Smooth muscle cell (in vitro differentiated cells): ENCODE results near the gene GRAMD2A. TPM values are rescaled to one million over a fixed set of nuclear protein-coding genes. Genes with fewer than 3 reads are reported as not detected.

Source experiments
- DNase-seq: peaks from one replicate; lab custom pipeline; 2025; ENCODE audit not compliant: unreplicated experiment; lab: John Stamatoyannopoulos, UW
- H2AFZ ChIP-seq: fragments of 200-600 bp; sonication (generic); 2 replicates; pipeline ENCODE4 v1.6.0; 2016; ENCODE audit warnings: antibody characterized with exemption, low read depth, mild to moderate bottlenecking
- H3F3A ChIP-seq: fragments of 200-600 bp; sonication (generic); 2 replicates; pipeline ENCODE4 v1.6.0; 2017; ENCODE audit warnings: antibody characterized with exemption, low read depth
- H3K27ac ChIP-seq: fragments of 200-600 bp; sonication (generic); 2 replicates; pipeline ENCODE4 v1.5.1; 2016; ENCODE audit warnings: low read depth, mild to moderate bottlenecking
- H3K27me3 ChIP-seq: fragments of 200-600 bp; sonication (generic); 2 replicates; pipeline ENCODE4 v1.6.1; 2016; ENCODE audit warnings: low read depth, mild to moderate bottlenecking
- H3K36me3 ChIP-seq: fragments of 200-600 bp; sonication (generic); 2 replicates; pipeline ENCODE4 v1.5.1; 2016; ENCODE audit warnings: low read depth
- H3K4me1 ChIP-seq: fragments of 200-600 bp; sonication (generic); 2 replicates; pipeline ENCODE4 v1.5.1; 2016; ENCODE audit warnings: low read depth
- H3K4me2 ChIP-seq: fragments of 200-600 bp; sonication (generic); 2 replicates; pipeline ENCODE4 v1.6.0; 2016; ENCODE audit warnings: mild to moderate bottlenecking
- H3K4me3 ChIP-seq: fragments of 200-600 bp; sonication (generic); 2 replicates; pipeline ENCODE4 v1.5.1; 2016; ENCODE audit warnings: mild to moderate bottlenecking
- H3K79me2 ChIP-seq: fragments of 200-600 bp; sonication (generic); 2 replicates; pipeline ENCODE4 v1.6.0; 2016; ENCODE audit warnings: low read depth, mild to moderate bottlenecking
- H3K9ac ChIP-seq: fragments of 200-600 bp; sonication (generic); 2 replicates; pipeline ENCODE4 v1.6.0; 2016; ENCODE audit warnings: low read depth
- H3K9me3 ChIP-seq: fragments of 200-600 bp; sonication (generic); replicated peaks from 2 replicates; pipeline ENCODE4 v1.5.1; 2016; ENCODE audit warnings: low read depth
- H4K20me1 ChIP-seq: fragments of 200-600 bp; sonication (generic); 2 replicates; pipeline ENCODE4 v1.6.0; 2016; ENCODE audit warnings: low read depth
- WGBS: methylation state at CpG from one replicate; pipeline ENCODE4 v1.1.7; 2016; ENCODE audit warnings: low lambda C conversion rate; 5-methylcytosine and 5-hydroxymethylcytosine counted together
- polyA plus RNA-seq: library from polyadenylated mRNA; unstranded; fragments of >200 nt; fragmentation: Nextera tagmentation; extraction: Ambion mirVana; gene quantifications from 2 replicates; pipeline ENCODE4 v1.2.1, GENCODE V29; 2016
- total RNA-seq: library from RNA; depleted of rRNA; stranded (reverse); fragments of >200 nt; gene quantifications from 2 replicates; pipeline ENCODE4 v1.2.3, GENCODE V29; 2014
- TF ChIP-seq, protein P1 (sequence below): fragments of 200-600 bp; sonication (generic); IDR thresholded peaks from 2 replicates; pipeline ENCODE4 v1.5.1; 2017; ENCODE audit warnings: borderline replicate concordance, mild to moderate bottlenecking, antibody characterized with exemption; ENCODE audit not compliant: insufficient read depth, poor library complexity, severe bottlenecking

The GRAMD2A gene
- total and polyA plus RNA-seq, 2 experiments from 2014 or later, result 0.54 to 2.1 TPM

DNA sequence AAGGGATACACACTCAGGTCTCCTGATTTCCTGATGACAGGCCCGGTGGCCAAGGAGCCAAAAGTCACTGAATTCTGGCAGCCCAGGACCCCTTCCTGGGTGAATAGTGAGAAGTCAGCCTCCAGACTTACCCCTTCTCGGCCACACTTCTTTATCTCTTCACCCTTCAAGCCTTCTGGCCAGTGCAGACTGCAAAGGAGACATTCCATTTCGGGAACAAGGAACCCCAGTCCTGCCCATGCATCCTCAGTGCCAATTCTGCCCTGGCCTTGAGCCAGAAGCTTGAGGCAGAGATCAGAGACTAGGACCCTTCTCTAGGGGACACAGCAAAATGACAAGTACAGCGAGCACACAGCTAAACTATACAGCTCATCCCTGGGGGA is 28.8 kb downstream of the GRAMD2A start:
- TF ChIP-seq, protein P1, sequence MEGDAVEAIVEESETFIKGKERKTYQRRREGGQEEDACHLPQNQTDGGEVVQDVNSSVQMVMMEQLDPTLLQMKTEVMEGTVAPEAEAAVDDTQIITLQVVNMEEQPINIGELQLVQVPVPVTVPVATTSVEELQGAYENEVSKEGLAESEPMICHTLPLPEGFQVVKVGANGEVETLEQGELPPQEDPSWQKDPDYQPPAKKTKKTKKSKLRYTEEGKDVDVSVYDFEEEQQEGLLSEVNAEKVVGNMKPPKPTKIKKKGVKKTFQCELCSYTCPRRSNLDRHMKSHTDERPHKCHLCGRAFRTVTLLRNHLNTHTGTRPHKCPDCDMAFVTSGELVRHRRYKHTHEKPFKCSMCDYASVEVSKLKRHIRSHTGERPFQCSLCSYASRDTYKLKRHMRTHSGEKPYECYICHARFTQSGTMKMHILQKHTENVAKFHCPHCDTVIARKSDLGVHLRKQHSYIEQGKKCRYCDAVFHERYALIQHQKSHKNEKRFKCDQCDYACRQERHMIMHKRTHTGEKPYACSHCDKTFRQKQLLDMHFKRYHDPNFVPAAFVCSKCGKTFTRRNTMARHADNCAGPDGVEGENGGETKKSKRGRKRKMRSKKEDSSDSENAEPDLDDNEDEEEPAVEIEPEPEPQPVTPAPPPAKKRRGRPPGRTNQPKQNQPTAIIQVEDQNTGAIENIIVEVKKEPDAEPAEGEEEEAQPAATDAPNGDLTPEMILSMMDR, result no peak
- Histone ChIP-seq H3K9ac (no peak overlapping the region), H4K20me1 (no peaks in the 10 kb centered on the region), H3K27ac (peak overlapping the region; percentile 18), H3K4me3 (no peak overlapping the region), H3F3A (no peaks in the 10 kb centered on the region), H2AFZ (no peak overlapping the region), H3K4me1 (peaks cover 8% of the 10 kb centered on the region), H3K27me3 (no peaks in the 10 kb centered on the region), H3K79me2 (no peaks in the 10 kb centered on the region), H3K4me2 (peak overlapping the region; percentile 68), H3K9me3 (no peaks in the 10 kb centered on the region), H3K36me3 (no peaks in the 10 kb centered on the region)
- DNase-seq, result no peak
- WGBS, result 54% methylated on average over 4 of the region's 4 CpGs

DNA sequence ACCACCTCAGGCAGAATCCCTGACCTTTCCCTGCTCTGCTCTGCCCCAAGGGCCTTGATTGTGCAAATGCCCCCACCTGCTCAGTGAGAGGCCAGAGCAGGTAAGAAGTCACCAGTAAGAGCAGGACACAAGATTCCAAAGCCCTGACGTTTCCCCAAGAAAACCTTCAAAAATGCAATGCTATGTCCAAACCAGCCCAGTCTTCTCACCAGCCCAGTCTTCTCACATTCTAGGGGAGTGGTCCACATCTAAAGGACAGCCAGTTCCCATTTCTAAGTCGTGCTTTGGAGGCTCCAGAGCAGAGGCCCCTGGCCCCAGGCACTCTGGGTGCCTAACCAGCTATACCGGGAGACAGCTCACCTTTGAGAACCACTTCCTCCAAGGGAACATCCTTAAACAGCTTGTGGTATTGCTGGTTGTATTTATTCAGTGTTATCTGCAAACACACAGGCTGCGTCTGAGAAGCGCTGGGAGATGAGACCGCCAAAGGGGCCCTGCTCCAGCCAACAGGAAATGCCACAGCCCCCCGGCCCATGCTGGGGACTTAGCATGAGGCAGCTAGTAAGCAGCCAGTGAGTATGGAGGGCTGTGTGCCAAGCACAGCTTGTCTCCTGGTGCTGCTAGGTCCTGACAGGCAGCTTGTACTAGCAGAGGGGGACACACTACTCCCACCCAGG is 29.3 kb downstream of the GRAMD2A start:
- TF ChIP-seq, protein P1, result no peak
- Histone ChIP-seq H3K4me2 (peak overlapping the region; percentile 68), H3K27me3 (no peaks in the 10 kb centered on the region), H3K27ac (peak overlapping the region; percentile 18), H3K9me3 (no peaks in the 10 kb centered on the region), H3K36me3 (no peaks in the 10 kb centered on the region), H4K20me1 (no peaks in the 10 kb centered on the region), H3K79me2 (no peaks in the 10 kb centered on the region), H3K9ac (no peak overlapping the region), H3K4me1 (peaks cover 8% of the 10 kb centered on the region), H3K4me3 (no peak overlapping the region), H2AFZ (no peak overlapping the region), H3F3A (no peaks in the 10 kb centered on the region)
- no peak for DNase-seq
- 11% methylated on average over 7 of the region's 7 CpGs for WGBS

DNA sequence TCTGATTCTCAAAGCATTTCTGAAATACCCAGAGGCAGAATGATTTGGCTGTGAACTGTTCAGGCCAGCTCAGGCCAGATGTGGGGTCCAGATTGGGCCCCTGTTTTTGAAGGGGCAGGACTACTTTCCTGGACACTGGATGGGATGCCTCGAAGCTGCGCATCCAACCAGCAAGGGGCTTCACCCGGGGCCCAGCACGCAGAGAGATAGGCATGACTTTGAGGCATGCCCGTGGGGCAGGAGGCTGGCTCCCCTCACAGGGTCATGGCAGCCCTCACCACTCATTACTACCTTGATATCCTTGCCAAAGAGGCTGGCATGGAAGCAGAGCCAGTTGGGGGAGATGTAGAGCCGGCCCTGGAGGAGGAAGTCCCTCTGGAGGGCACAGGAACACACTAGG is 30.1 kb downstream of the GRAMD2A start:
- Histone ChIP-seq H3F3A (no peaks in the 10 kb centered on the region), H3K9me3 (no peaks in the 10 kb centered on the region), H4K20me1 (no peaks in the 10 kb centered on the region), H3K79me2 (no peaks in the 10 kb centered on the region), H3K9ac (no peak overlapping the region), H3K4me2 (no peak overlapping the region), H3K27ac (no peak overlapping the region), H3K27me3 (no peaks in the 10 kb centered on the region), H2AFZ (no peak overlapping the region), H3K4me3 (no peak overlapping the region), H3K36me3 (no peaks in the 10 kb centered on the region), H3K4me1 (peaks cover 8% of the 10 kb centered on the region)
- TF ChIP-seq, protein P1, result no peak
- DNase-seq, result no peak
- 96% methylated on average over 6 of the region's 6 CpGs for WGBS
